GM18511 (cell line): ENCODE measurements around the gene PIGH.
"Not testable (repeated sequence)": the region's sequence is repeated elsewhere in the genome, so short reads cannot be mapped to it uniquely, and the experiment has no call there.

Source experiments
- ATAC-seq: cut with Tn5 transposase; IDR thresholded peaks from one replicate; pipeline ENCODE4 v1.9.1; 2021; ENCODE audit warnings: mild to moderate bottlenecking, moderate library complexity; ENCODE audit not compliant: unreplicated experiment

PIGH gene

GRCh38 chr14:67555518-67556090 lies 44.5 kb downstream of the PIGH start:
- no peak for ATAC-seq

GRCh38 chr14:67554341-67554740 lies 45.7 kb downstream of the PIGH start:
- no peak for ATAC-seq

- ATAC-seq, result no peak
Measured at GRCh38 chr14:67553547-67553946, 46.5 kb downstream of the PIGH start.

GRCh38 chr14:67551940-67552339 lies 48.1 kb downstream of the PIGH start:
- ATAC-seq, result no peak

GRCh38 chr14:67551123-67551522 lies 48.9 kb downstream of the PIGH start:
- no peak for ATAC-seq

GRCh38 chr14:67549734-67550133 lies 50.3 kb downstream of the PIGH start:
- ATAC-seq, result no peak

GRCh38 chr14:67547224-67547780 lies 52.8 kb downstream of the PIGH start:
- ATAC-seq, result no peak

GRCh38 chr14:67544590-67544989 lies 55.5 kb downstream of the PIGH start:
- ATAC-seq, result no peak

GRCh38 chr14:67542620-67543019 lies 57.4 kb downstream of the PIGH start:
- ATAC-seq, result not testable (repeated sequence)

GRCh38 chr14:67541448-67542387 lies 58.4 kb downstream of the PIGH start:
- no peak for ATAC-seq
